Dermis lymphatic vessel endothelial cell (primary cell): Measurements from ENCODE around the gene CNNM1. TPM values are rescaled to one million over a fixed set of nuclear protein-coding genes. Genes with fewer than 3 reads are reported as not detected.

Source experiments
- total RNA-seq: library from RNA; depleted of rRNA; stranded (reverse); fragments of >200 nt; gene quantifications from 2 replicates; pipeline ENCODE4 v1.2.1, GENCODE V29; 2014

The CNNM1 gene
- total RNA-seq: under 0.01 TPM in 2 replicates

GRCh38 chr10:99329304-99329553, at the start of gene CNNM1:
TSS of gene CNNM1 (plus strand) at chr10:99329356. CDS start at chr10:99329388, 32 bp downstream.

GRCh38 chr10:99430451-99431189, 101.5 kb downstream of the CNNM1 start, which contains the start of gene GOT1:
TSS of gene GOT1 (minus strand) at chr10:99430624. CDS start at chr10:99430565, 59 bp downstream.

Other genes starting within 250 kb of the CNNM1 start
- under 0.01 TPM in 1 of 2 replicates, not detected in the other for gene HPSE2, start 93.5 kb upstream of the CNNM1 start, total RNA-seq
- 14.6 and 17.1 TPM in 2 replicates for gene GOT1, start 101.3 kb downstream of the CNNM1 start, total RNA-seq
- gene NKX2-3, start 203.6 kb downstream of the CNNM1 start, total RNA-seq: not detected in 2 replicates